HUDEP-2 (cell line): ENCODE results near the gene RMI2.
A peak's percentile ranks its signal among the peaks of the same experiment; 100 is the strongest.
"Not testable (repeated sequence)": the region's sequence is repeated elsewhere in the genome, so short reads cannot be mapped to it uniquely, and the experiment has no call there.

Source experiments
- DNase-seq, 76 experiments: peaks; one replicate each; lab custom pipeline; 2025; ENCODE audit not compliant: unreplicated experiment in 76 of 76; lab: John Stamatoyannopoulos, UW

RMI2 gene

GRCh38 chr16:11345040-11345862 lies at the start of gene RMI2:
TSS of gene RMI2 (plus strand) at chr16:11345459. CDS start at chr16:11345472, 13 bp downstream.
- DNase-seq, result peak in 75 of 76 experiments; percentile 21 to 97 (median 93)

- no peak for DNase-seq
Measured at GRCh38 chr16:11295672-11296071, 49.6 kb upstream of the RMI2 start.

DNA sequence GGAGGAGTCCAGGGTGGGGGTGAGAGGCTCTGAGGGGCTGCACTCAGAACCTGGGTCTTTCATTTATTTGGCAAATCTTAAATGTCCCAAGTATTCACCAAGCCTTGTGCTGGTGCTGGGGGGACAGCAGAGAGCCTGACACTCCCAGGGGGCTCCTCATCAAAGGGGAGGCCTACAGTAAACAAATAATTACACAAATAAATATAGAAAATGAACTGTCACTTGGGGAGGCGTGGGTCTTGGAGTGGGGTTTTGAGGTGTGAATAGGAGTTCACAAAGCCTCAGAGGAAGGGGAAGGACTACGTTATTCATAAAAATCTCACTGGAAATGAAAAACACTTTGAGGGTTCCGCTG lies 48.9 kb upstream of the RMI2 start:
- DNase-seq, result no peak

DNA sequence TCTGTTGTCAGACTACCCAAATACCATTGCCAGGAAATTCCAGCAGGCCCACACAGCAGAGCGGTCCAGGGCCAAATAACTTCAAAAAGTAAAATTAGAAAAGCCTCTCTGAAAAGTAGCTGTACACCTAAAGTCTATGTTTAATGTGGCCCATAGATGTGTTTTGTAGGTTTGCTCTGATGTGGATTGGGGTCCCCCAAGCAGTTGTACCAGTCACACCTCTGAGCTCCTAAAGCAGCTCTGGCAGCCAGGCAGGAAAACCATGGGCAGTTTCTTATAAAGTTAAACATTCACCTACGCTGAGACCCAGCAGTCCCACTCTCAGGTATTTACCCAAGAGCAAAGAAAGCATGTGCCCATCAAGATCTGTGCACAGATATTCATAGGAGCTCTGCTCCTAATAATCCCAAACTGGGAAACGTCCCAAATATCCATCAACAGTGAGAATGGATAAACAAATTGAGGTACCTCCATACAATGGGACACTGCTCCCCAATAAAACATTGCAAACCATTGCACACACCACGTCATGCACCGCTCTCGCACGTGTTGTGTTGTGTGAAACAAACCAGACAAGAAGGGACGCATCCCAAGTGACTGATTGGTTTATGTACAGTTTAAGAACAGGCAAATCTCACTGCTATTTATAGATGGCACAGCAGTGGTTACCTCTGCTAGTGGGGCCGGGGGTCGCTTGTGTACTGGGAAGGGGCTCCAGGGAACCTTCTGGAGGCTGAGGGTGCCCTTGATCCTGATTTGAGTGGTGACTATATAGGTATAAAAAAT lies 48.4 kb upstream of the RMI2 start:
- no peak for DNase-seq

DNA sequence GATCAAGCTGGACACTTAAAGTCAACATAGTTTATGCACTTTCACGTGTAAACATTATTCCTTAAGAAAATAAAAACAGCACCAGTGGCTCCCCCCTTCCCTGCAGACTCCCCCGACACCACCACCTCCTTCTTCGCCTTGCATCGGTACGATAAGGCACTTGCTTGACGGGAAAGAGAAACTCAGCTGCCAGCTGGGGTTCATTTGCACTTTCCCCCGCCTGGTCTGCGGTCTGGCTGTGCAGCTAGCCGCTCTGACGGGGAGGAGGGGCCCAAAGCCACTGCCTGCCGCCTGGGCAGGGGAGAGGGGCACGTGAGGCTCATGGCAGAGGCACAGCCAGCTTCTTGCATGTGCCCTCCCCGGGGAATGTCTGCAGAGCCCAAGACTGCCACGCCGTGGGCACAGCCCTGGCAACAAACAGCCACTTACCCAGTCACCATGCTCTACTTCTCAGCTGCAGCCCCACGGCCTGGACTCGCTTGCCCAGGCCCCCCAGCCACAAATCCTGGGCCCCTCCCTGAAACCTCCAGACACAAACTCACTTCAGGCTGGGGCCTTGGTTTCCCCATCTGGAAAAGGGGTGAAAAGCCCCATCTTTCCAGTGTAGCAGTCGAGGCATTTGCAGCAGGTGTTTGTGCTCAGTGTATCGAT lies 47.6 kb upstream of the RMI2 start:
- peak in 74 of 76 experiments; percentile 7 to 87 (median 71) for DNase-seq

DNA sequence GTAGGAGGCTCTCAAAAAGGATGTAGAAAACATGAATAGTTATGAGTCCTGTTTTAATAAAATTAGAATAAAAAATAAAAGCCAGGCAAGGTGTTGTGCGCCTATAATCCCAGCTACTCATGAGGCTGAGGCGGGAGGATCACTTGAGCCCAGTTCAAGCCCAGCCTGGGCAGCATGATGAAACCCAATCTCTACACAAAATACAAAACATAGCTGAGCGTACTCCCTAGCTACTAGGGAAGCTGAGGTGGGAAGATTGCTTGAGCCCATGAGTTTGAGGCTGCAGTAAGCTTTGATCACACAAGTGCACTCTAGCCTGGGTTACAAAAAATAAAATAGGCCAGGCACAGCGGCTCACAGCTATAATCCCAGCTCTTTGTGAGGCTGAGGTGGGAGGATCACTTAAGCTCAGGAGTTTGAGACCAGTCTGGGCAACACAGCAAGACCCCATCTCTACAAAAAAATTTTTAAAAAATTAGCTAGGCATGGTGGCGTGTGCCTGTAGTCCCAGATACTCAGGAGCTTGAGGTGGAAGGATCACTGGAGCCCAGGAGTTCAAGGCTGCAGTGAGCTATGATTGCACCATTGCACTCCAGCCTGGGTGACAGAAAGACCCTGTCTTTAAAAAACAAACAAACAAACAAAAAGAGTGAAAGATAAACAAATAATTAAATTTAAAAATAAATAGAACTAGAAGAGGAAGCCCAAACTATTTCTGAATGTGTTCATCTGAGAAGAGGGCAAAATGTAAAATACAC lies 46.9 kb upstream of the RMI2 start:
- no peak for DNase-seq

DNA sequence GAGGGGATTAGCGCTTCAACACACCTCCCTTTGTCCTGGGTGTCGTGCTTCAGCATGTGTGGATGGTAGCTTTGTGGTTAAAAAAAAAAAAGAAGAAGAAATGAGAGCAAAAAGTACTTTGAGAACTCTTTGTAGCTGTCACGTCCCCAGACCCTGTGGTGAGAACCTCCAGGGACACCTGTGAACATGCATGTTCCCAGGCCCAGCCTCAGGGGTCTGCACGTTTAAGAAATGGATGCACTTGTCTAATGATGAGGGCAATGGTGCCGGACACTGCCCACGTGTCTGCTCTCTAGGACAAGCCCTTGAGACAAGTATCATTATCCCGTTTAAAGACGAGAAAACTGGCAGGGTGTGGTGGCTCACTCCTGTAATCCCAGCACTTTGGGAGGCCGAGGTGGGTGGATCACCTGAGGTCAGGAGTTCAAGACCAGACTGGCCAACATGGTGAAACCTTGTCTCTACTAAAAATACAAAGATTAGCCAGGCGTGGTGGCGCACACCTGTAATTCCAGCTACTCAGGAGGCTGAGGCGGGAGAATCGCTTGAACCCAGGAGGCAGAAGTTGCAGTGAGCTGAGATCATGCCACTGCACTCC lies 46.2 kb upstream of the RMI2 start:
- not testable (repeated sequence) for DNase-seq

DNA sequence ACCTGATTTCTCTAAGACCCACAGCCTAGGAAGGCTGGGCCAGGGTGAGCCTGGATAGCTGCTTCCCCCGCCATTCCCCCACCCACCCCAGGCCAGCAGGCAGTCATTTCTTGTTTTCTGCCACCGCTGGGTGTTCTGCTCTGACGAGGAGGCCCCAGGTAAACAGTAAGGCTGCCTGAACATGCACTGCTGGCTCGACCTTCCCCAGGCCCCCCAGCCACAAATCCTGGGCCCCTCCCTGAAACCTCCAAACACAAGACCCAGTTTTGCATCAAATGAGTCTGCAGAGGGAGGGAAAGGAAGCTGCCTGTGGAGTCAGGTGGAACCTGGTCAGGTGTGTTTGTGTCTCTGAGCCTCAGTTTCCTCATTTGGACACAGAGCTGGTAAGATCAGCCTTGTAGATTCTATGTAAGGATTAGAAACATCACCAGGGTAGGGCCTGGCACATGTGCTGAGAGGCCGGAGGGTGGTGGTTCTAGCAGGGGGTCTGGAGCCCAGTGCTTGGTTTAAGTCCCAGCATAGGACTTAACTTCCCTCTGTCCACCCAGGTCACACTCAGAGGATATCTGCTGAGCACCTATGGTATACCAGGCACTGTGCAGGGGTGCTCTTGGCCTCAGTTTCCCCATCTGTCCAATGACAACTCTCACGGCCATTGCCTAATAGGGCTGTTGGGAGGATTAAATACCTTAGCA lies 45.2 kb upstream of the RMI2 start:
- DNase-seq, result no peak

GRCh38 chr16:11300560-11300892 lies 44.7 kb upstream of the RMI2 start:
- no peak for DNase-seq

DNA sequence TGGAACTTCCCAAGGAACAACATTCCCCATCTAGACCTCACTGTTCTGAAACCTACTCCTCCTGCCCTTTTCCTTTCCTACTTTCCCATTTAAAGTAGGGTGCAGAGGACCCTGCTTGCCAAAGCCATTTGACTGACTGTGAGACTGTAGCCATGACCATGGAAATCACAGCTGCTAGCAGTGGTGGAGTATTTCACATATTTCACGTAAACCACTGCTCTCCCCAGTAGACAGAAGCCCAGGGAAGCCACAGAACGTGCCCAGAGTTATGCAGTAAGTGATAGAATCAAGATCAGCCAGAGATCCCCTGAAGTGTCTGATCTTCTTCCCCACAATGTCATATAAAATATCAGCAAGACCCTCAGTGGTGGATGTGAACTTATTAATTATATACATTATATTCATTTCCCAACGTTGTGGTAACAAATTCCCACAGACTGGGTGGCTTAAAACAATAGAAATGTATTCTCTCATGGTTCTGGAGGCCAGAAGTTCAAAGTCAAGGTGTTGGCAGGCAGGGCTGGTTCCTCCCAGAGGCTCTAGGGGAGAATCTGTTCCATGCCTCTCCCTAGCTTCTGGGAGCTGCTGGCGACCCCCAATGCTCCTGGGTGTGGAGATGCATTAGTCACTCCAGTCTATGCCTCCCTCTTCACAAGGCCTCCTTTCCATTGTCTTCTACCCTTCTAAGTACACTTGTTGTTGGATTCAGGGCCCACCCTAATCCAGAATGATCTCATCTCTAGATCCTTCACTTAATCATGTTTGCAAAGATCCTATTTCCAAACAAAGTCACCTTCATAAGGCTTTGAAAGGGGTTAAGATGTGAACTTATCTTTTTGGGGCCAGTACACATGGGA lies 43.4 kb upstream of the RMI2 start:
- no peak for DNase-seq

DNA sequence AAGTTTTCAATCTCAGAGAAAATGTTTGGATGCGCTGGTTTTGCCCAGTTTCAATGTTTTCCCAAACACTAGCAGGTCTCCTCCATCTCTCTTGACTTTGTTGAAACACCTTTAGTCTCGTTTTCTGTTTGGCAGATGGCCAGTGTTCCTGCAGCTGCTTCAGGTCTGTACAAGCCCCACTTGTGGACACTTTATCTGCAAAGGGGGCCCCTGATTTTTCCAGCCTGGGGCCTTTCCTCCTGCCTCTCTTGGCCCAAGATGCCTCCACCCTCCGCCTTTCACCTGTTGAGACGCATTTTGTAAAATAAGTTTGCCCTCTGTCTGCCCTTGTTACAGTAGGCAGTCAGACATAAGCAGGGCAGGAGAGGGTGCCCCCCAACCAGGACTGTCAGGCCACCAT lies 42.3 kb upstream of the RMI2 start:
- DNase-seq, result no peak

DNA sequence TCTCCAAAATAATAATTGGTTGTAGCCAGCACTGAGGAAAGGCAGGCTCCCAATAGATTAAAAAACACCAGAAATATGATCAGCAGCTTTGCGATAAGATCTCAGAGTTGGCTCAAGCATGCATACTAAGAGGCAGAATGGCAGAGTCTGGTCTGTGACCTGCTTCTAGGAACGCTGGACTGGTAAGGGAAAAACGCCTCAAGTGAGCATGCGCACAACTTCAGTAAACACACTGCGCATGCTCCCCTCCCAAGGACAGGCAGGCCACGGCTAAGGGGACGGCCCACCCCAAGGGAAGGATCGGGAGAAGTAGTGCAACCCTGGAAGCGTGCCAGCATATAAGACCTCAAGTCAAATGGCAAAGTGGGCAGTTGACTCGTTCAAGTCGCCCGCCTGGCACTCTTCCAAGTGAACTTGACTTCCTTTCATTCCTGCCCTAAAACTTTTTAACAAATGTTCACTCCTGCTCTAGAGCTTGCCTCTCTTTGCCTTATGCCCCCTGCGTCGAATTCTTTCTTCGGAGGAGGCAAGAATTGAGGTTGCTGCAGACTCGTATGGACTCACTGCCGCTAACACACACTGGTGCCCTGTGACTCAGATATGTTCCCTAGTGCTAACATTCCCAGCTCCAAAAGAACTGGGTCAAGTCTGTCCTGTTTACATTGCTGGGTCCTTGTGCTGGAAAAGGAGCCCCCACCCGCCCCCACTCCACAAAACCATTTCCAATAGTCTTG lies 41.7 kb upstream of the RMI2 start:
- DNase-seq, result peak in 1 of 76 experiments; percentile 23

GRCh38 chr16:11306381-11306780 lies 38.9 kb upstream of the RMI2 start:
- DNase-seq, result no peak

DNA sequence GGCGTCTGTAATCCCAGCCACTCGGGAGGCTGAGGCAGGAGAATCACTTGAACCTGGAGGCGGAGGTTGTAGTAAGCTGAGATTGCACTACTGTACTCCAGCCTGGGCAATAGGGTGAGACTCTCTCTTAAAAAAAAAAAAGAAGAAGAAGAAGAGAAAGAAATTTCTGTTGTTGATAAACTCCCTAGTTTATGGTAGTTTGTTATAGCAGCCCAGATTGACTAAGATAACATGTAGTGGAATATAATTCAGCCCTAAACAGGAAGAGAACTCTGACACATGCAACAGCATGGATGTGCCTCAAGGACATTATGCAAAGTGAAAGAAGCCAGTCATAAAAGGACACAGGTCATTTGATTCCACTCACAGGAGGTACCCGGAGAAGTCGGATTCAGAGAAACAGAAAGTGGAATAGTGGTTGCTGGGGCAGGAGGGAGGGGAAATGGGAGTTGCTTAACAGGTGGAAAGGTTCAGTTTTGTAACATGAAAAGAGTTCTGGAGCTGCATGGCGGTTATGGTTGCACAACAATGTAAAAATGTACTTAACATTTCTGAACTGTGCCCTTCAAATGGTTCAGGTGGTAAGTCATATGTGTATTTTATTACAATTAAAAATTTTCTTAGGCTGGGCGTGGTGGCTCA lies 38.1 kb upstream of the RMI2 start:
- DNase-seq, result no peak

DNA sequence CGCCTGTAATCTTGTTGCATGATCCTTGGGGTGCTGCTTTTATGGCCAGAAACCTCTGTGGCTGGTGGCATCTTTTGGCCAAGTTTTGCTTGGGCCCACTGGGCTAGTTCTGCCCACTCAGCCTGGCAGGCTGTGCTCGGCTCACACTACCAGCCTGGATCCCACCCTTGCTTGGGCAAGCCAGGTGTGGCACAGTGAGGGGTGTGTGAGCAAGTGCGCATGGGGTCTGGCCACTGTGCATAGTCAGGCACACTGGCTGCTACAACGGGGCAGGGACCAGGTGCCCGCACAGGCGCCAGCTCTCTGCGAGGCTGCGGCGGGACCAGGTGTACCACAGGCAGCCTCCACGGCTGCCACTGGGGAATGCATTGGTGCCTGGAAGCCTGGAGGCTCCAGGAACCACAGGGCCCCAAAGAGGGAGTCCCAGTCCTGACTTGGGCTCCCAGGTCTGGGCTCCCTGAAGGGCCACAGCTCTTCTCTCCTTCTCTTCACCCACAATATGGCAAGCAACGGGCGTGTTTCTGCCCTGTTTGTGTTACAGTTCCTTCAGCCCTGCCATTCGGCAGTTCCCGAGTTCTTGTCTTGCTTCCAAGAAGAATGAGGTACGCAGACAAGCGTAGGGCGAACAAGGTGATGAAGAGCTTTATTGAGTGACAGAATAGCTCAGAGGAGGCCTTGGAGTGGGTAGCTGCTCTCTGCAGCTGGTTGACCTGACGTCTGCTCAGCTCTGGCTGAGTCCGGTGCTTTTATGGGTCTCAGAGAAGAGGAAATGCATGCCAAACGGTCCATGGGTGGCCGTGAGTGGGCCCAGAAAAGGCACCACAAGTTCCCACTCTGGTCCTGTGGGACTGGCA lies 37.4 kb upstream of the RMI2 start:
- DNase-seq, result no peak

DNA sequence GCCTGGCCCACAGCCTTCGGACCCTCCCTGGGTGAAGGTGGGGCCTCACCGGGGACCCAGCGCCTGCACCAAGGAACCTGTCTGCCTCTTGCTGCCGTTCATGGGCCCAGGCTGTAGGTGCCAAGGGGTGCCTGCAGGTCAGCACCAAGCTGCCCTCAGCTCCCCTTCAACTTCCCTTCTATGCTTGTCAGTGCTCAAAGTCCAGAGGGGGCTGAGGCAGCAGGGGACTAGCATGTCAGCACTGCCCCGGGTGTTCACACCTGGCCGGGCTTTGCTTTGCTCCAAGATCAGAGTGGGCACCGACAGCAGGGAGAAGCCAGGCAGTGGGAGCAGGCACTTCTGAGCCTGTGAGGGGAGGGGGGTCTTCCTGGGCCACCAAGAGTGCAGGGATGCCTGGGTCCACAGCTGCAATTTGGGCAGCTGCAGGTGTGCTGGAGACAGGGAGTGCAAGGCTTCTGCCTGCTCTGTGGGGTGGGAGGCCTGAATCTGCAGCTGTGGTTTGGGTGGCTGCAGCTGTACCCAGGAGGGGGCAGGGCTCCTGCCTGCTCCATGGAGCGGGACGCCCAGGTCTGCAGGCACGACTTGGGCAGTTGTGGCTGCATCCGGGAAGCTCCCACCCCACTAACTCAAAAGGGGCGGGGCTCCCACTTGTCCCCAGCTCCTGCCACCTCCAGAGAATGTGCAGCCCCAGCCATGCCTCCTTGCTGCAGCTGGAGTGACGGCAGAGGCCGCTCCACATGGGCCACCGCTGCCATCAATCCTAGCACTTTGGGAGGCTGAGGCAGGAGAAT lies 36.6 kb upstream of the RMI2 start:
- no peak for DNase-seq
